ENCODE measurements around the gene MST1R. TPM values are rescaled to one million over a fixed set of nuclear protein-coding genes. Genes with fewer than 3 reads are reported as not detected.
A peak's percentile ranks its signal among the peaks of the same experiment; 100 is the strongest.

Gene MST1R
- total and polyA plus RNA-seq, 7 experiments from 2014 or later, result 0.39 to 5.8 (median 0.80) TPM

DNA sequence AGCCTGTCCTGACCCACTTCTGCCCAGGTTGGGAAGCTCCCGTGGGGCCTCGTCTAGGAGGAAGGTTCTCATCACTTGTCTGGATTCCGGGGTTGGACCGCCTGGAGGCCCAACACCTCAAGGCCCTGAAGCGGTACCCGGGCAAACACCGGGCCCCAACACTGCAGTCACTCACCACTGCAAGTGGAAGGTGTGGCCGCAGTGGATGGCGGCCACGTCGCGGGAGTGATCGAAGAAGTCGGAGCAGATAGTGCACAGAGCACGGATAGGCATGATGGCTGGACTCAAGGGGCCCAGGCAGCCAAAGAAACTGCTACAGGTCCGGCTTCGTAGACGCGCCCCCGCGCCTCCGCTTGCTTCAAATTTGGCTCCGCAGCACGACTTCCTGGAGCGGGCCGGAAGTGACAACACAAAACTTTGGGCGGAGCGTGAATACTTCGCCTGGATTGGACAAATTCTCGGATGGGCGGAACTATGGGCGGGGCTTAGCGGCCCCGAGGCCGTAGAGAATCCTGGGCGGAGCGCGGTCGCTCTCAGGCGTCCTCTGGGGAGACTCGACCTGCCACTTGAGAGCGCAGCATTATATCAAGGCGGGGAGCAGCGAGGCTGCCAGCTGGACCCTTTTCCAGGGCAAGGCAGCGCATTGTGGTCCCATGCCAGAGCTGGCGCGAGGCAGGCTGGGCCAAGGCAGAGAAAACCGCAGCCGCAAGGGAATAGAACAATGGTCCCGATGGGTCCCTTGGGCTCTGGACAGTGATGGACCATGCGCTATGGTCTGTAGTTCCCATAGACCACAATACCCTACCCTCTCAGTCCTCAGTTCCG is 47.3 kb downstream of the MST1R start, which contains the start of gene TRAIP:
Gene TRAIP (minus strand): TSS at position 384 of the 825 bp plus-strand sequence. CDS start 111 bp downstream, at position 273.
- intact Hi-C loops (cut with micrococcal nuclease), result loop anchor here (1.0 to 5.0 kb wide), 14 partner anchors 47 to 1554 kb away; partner anchors contain the start of genes APEH (in 2 of the 2), MON1A (in 2 of the 2), RBM5 (in 2 of the 2) and BSN (in 1 of the 2)
- H3K4me3 Mint-ChIP-seq, result peak within 1 kb of the TSS; percentile 80 to 94 (median 88)

DNA sequence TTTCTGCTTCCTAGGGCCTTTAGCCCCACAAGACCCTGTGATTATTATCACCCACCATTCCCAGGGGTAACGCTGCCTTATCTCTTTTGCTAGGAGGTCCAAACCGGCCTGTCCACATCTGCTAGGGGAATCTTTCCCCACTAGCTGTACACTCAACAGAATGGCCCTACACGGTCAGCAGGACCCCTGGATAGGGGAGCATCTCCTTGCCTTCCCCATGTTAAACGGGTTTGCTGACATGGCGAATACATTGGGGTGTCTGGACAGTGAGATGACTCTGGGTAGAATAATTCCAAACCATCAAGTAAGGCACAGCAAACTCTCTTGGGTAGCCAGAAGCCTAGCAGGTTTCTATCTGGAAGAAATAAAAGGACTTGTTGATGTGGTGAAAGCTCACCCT is 48.0 kb downstream of the MST1R start:
- no peaks in the 10 kb centered on the region for H3K27me3 ChIP-seq (ENCODE audit: control insufficient read depth in 2 of 2, insufficient read depth in 2 of 2, low read length in 2 of 2)
- Mint-ChIP-seq H3K27ac (peak overlapping the region in 5 of 9 donors; percentile 83 to 95 (median 92)), H3K9me3 (no peaks in the 10 kb centered on the region), H3K27me3 (no peaks in the 10 kb centered on the region), H3K4me3 (peak overlapping the region in 9 of 10 donors; percentile 80 to 94 (median 89)), H3K4me1 (peaks cover 4 to 19% (median 13%) of the 10 kb centered on the region in 7 donors), H3K36me3 (no peaks in the 10 kb centered on the region)
- ChIA-PET POLR2A (interaction anchor here (1.0 to 2.1 kb wide), 5 partner anchors 42 to 110 kb away, joined by 3 to 5 read pairs (median 3); partner anchors contain the start of genes INKA1 and UBA7), CTCF (interaction anchor here (1.1 kb wide), 1 partner anchor 53 kb away, joined by 4 read pairs; no protein-coding TSS in a partner anchor)
- no peak for ATAC-seq
- H3K4me3 ChIP-seq (ENCODE audit: low read length), result peak overlapping the region; percentile 75
- no peak overlapping the region for H3K27ac ChIP-seq (ENCODE audit: low read depth, low read length)
- H3K36me3 ChIP-seq (ENCODE audit: control insufficient read depth in 2 of 3, insufficient read depth in 3 of 3, low read length in 3 of 3), result no peaks in the 10 kb centered on the region
- no peak for DNase-seq
- H3K4me1 ChIP-seq (ENCODE audit: control insufficient read depth in 2 of 2, insufficient read depth in 2 of 2, low read length in 2 of 2), result peaks cover 10 to 11% of the 10 kb centered on the region in 2 donors
- H3K9me3 ChIP-seq (ENCODE audit: control insufficient read depth in 2 of 3, low read length in 3 of 3), result no peaks in the 10 kb centered on the region
- intact Hi-C loops (cut with micrococcal nuclease), result loop anchor here (1.0 to 5.0 kb wide), 14 partner anchors 48 to 1553 kb away; partner anchors contain the start of genes APEH (in 2 of the 2), MON1A (in 2 of the 2), RBM5 (in 2 of the 2) and BSN (in 1 of the 2)

More for the DNA sequence above, 47.3 kb downstream of the MST1R start, which contains the start of gene TRAIP:
- peak within 1 kb of the TSS; percentile 70 to 95 (median 92) for H3K27ac Mint-ChIP-seq
- peaks cover 10 to 11% of the 10 kb centered on the region in 2 donors for H3K4me1 ChIP-seq (ENCODE audit: control insufficient read depth in 2 of 2, insufficient read depth in 2 of 2, low read length in 2 of 2)
- peaks cover 4 to 19% (median 13%) of the 10 kb centered on the region in 7 donors for H3K4me1 Mint-ChIP-seq
- peak within 1 kb of the TSS; percentile 75 for H3K4me3 ChIP-seq (ENCODE audit: low read length)
- peak; percentile 89 to 96 (median 93) for DNase-seq
- H3K9me3 Mint-ChIP-seq, result no peaks in the 10 kb centered on the region
- no peaks in the 10 kb centered on the region for H3K27me3 ChIP-seq (ENCODE audit: control insufficient read depth in 2 of 2, insufficient read depth in 2 of 2, low read length in 2 of 2)
- CTCF ChIA-PET, result interaction anchor here (0.7 to 1.1 kb wide), 2 partner anchors 17 to 54 kb away, joined by 4 read pairs; no protein-coding TSS in a partner anchor
- peak within 1 kb of the TSS; percentile 71 for H3K27ac ChIP-seq (ENCODE audit: low read depth, low read length)
- no peaks in the 10 kb centered on the region for H3K9me3 ChIP-seq (ENCODE audit: control insufficient read depth in 2 of 3, low read length in 3 of 3)
- no peaks in the 10 kb centered on the region for H3K36me3 ChIP-seq (ENCODE audit: control insufficient read depth in 2 of 3, insufficient read depth in 3 of 3, low read length in 3 of 3)
- POLR2A ChIA-PET, result interaction anchor here (0.5 to 2.1 kb wide), 8 partner anchors 43 to 409 kb away, joined by 3 to 6 read pairs (median 4); partner anchors contain the start of gene UBA7
- peak; percentile 100 for ATAC-seq
- no peaks in the 10 kb centered on the region for H3K36me3 Mint-ChIP-seq
- H3K27me3 Mint-ChIP-seq, result no peaks in the 10 kb centered on the region

DNA sequence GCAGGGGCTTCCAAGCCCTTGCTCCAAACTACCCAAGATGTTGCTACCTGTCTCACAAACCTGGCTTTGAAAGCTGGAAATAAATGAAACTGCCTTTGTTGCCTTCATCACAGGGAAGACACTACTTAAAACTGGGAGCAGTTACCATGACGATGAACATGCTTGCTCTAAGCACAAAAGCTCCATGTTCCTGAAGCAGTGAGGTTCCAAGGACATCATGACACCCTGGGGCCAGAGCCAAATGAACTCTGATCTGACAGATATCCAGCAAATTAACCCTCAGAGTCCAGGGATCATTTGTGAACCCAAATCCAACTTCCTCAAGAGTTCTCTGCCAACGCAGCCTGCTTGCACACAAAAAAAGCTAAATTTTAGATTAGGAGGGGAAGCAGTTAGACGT is 58.0 kb downstream of the MST1R start:
- peaks cover 0 to 3% (median 0%) of the 10 kb centered on the region in 7 donors for H3K4me1 Mint-ChIP-seq
- no peaks in the 10 kb centered on the region for H3K36me3 ChIP-seq (ENCODE audit: control insufficient read depth in 2 of 3, insufficient read depth in 3 of 3, low read length in 3 of 3)

DNA sequence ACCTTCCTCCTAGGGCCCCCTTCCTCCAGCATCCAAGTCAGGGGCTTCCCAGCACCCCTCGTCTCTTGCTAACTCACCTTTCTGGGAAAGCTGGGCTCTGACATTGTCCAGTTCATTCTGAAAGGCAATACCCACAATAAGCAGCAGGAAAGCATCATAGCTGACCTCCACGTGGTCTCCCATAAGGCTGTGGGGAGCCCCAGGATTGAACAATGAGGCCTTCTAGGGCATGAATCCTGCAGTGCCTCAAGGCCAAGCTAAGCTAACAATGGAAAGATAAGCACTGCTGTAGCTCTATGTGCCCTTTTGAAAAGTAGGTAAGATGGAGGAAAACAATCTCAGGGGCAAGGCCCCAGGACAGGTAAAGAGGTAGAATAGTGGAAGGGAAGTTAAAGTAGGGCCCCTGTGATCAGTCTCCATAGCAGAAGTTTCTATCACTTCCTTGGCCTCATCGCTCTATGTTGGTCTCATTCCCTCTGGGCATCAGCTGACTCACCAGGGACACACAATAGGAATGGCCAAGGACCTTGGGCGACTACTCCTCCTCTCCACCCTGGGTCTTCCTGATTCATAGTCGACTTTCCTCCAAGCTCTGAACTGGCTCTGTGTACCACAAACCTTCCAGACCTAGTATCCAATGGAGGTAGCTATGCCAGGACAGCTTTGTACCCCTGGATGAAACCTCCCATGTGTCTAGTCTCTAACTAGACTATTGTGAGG is 59.0 kb downstream of the MST1R start:
- intact Hi-C loops (cut with micrococcal nuclease), result no loop called here

More for the DNA sequence above, 58.0 kb downstream of the MST1R start:
- ChIA-PET POLR2A (no interaction called here), CTCF (interaction anchor here (0.8 to 1.0 kb wide), 2 partner anchors 43 to 306 kb away, joined by 4 to 6 read pairs; partner anchors contain the start of gene INKA1)
- Mint-ChIP-seq H3K9me3 (no peaks in the 10 kb centered on the region), H3K27ac (no peak overlapping the region), H3K36me3 (peaks cover 0 to 6% (median 0%) of the 10 kb centered on the region in 5 donors), H3K27me3 (no peaks in the 10 kb centered on the region), H3K4me3 (no peak overlapping the region)
- Histone ChIP-seq H3K27ac (ENCODE audit: low read depth, low read length) (no peak overlapping the region), H3K27me3 (ENCODE audit: control insufficient read depth in 2 of 2, insufficient read depth in 2 of 2, low read length in 2 of 2) (no peaks in the 10 kb centered on the region), H3K4me1 (ENCODE audit: control insufficient read depth in 2 of 2, insufficient read depth in 2 of 2, low read length in 2 of 2) (no peaks in the 10 kb centered on the region), H3K9me3 (ENCODE audit: control insufficient read depth in 2 of 3, low read length in 3 of 3) (no peaks in the 10 kb centered on the region), H3K4me3 (ENCODE audit: low read length) (no peak overlapping the region)
- intact Hi-C loops (cut with micrococcal nuclease), result no loop called here
- ATAC-seq (no peak), DNase-seq (no peak)

DNA sequence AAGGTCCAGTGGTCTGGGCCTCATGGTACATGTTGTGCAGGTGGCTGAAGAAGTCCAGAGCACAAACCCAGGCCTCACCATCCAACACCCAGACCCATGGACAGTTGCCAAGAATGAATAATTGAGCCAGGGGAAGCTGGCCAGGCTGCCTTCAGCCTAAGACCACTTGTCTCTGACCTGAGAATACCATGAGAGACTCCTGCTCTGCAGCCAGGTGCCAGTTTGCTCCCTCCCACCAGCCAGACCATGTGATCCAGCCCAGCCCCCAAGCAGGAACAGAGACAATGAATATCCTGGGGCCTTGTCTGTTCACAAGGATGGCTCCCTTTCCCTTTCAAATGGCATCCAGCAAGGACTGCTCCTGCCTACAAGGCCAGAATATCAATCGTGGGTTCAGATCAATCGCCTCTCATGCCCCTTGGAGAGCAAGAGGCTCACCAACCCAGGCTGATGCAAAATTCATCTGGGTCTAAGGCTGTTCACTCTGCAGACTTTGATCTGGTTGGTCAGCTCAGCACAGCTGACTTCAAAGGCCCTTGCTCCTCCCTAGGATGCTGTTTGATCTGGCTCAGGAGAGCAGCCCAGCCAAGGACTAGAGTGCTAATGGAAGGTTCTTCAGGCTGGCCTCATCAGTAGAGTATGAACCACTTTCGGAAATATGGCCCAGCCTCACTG is 60.7 kb downstream of the MST1R start:
- H3K36me3 Mint-ChIP-seq, result peaks cover 0 to 5% (median 0%) of the 10 kb centered on the region in 5 donors
- Histone ChIP-seq H3K27me3 (ENCODE audit: control insufficient read depth in 2 of 2, insufficient read depth in 2 of 2, low read length in 2 of 2) (no peaks in the 10 kb centered on the region), H3K36me3 (ENCODE audit: control insufficient read depth in 2 of 3, insufficient read depth in 3 of 3, low read length in 3 of 3) (no peaks in the 10 kb centered on the region), H3K4me1 (ENCODE audit: control insufficient read depth in 2 of 2, insufficient read depth in 2 of 2, low read length in 2 of 2) (no peaks in the 10 kb centered on the region), H3K27ac (ENCODE audit: low read depth, low read length) (no peak overlapping the region), H3K9me3 (ENCODE audit: control insufficient read depth in 2 of 3, low read length in 3 of 3) (no peaks in the 10 kb centered on the region), H3K4me3 (ENCODE audit: low read length) (no peak overlapping the region)
- POLR2A ChIA-PET, result interaction anchor here (7.3 kb wide), 1 partner anchor 42 kb away, joined by 59 read pairs; the partner anchor contains the start of genes CDHR4 and INKA1
- no peaks in the 10 kb centered on the region for H3K27me3 Mint-ChIP-seq
- intact Hi-C loops (cut with micrococcal nuclease), result no loop called here
- no peak overlapping the region for H3K4me3 Mint-ChIP-seq
- DNase-seq, result no peak
- H3K27ac Mint-ChIP-seq, result no peak overlapping the region
- ATAC-seq, result no peak
- no peaks in the 10 kb centered on the region for H3K9me3 Mint-ChIP-seq
- CTCF ChIA-PET, result interaction anchor here (8.7 kb wide), 1 partner anchor 38 kb away, joined by 181 read pairs; the partner anchor contains the start of genes CDHR4 and INKA1
- H3K4me1 Mint-ChIP-seq, result peaks cover 0 to 9% (median 0%) of the 10 kb centered on the region in 7 donors

More for the DNA sequence above, 59.0 kb downstream of the MST1R start:
- no peak overlapping the region for H3K4me3 Mint-ChIP-seq
- H3K36me3 Mint-ChIP-seq, result peaks cover 0 to 4% (median 0%) of the 10 kb centered on the region in 5 donors
- DNase-seq (no peak), ATAC-seq (no peak)
- peaks cover 0 to 3% (median 0%) of the 10 kb centered on the region in 7 donors for H3K4me1 Mint-ChIP-seq
- Histone ChIP-seq H3K4me3 (ENCODE audit: low read length) (no peak overlapping the region), H3K27me3 (ENCODE audit: control insufficient read depth in 2 of 2, insufficient read depth in 2 of 2, low read length in 2 of 2) (no peaks in the 10 kb centered on the region), H3K9me3 (ENCODE audit: control insufficient read depth in 2 of 3, low read length in 3 of 3) (no peaks in the 10 kb centered on the region), H3K36me3 (ENCODE audit: control insufficient read depth in 2 of 3, insufficient read depth in 3 of 3, low read length in 3 of 3) (no peaks in the 10 kb centered on the region), H3K4me1 (ENCODE audit: control insufficient read depth in 2 of 2, insufficient read depth in 2 of 2, low read length in 2 of 2) (no peaks in the 10 kb centered on the region), H3K27ac (ENCODE audit: low read depth, low read length) (no peak overlapping the region)
- CTCF ChIA-PET, result interaction anchor here (0.7 kb wide), 2 partner anchors 57 to 305 kb away, joined by 3 to 4 read pairs; no protein-coding TSS in a partner anchor
- peak overlapping the region in 1 of 9 donors; percentile 49 for H3K27ac Mint-ChIP-seq
- H3K9me3 Mint-ChIP-seq, result no peaks in the 10 kb centered on the region
- no peaks in the 10 kb centered on the region for H3K27me3 Mint-ChIP-seq
- POLR2A ChIA-PET, result no interaction called here

All from naive thymus-derived CD4-positive, alpha-beta T cell (primary cell).